Measurements from ENCODE around the gene CASP8. TPM values are rescaled to one million over a fixed set of nuclear protein-coding genes. Genes with fewer than 3 reads are reported as not detected.
A peak's percentile ranks its signal among the peaks of the same experiment; 100 is the strongest.
"Not testable (repeated sequence)": the region's sequence is repeated elsewhere in the genome, so short reads cannot be mapped to it uniquely, and the experiment has no call there.

The CASP8 gene
- total RNA-seq, 4 donors from 2014 or later, result 11.9 to 22.7 (median 17.2) TPM

GRCh38 chr2:201235860-201236811, 24.2 kb upstream of the CASP8 start:
- H3K27ac ChIP-seq, result no peak overlapping the region
- H3K9me3 ChIP-seq, result no peaks in the 10 kb centered on the region
- DNase-seq (ENCODE audit: low spot score in 2 of 2), result peak in 1 of 2 donors; percentile 76
- H3K4me3 ChIP-seq, result peak overlapping the region; percentile 10
- H3K36me3 ChIP-seq, result no peaks in the 10 kb centered on the region
- H3K27me3 ChIP-seq, result no peaks in the 10 kb centered on the region
- peaks cover 59% of the 10 kb centered on the region for H3K4me1 ChIP-seq
- WGBS, result 30% methylated on average over 14 of the region's 14 CpGs
- peak; percentile 45 to 48 for TF ChIP-seq CTCF (IDR thresholded peaks at IDR 0.05)
- TF ChIP-seq EP300 (IDR thresholded peaks at IDR 0.05), result no peak
- no peak for TF ChIP-seq POLR2A (IDR thresholded peaks at IDR 0.05)
- TF ChIP-seq POLR2AphosphoS5 (IDR thresholded peaks at IDR 0.05), result no peak

GRCh38 chr2:201237486-201238123, 22.7 kb upstream of the CASP8 start:
- H3K27ac ChIP-seq, result no peak overlapping the region
- 58% methylated on average over 7 of the region's 7 CpGs for WGBS
- H3K36me3 ChIP-seq, result no peaks in the 10 kb centered on the region
- H3K4me1 ChIP-seq, result peaks cover 48% of the 10 kb centered on the region
- no peak overlapping the region for H3K4me3 ChIP-seq
- H3K27me3 ChIP-seq, result no peaks in the 10 kb centered on the region
- TF ChIP-seq POLR2AphosphoS5 (IDR thresholded peaks at IDR 0.05) (no peak), CTCF (IDR thresholded peaks at IDR 0.05) (no peak), POLR2A (IDR thresholded peaks at IDR 0.05) (no peak), EP300 (IDR thresholded peaks at IDR 0.05) (no peak)
- H3K9me3 ChIP-seq, result no peaks in the 10 kb centered on the region
- DNase-seq (ENCODE audit: low spot score in 2 of 2), result no peak

GRCh38 chr2:201239167-201239935, 21.0 kb upstream of the CASP8 start:
- peak in 1 of 3 donors; percentile 29 for TF ChIP-seq POLR2AphosphoS5 (IDR thresholded peaks at IDR 0.05)
- 74% methylated on average over 21 of the region's 21 CpGs for WGBS
- Histone ChIP-seq H3K27ac (peak overlapping the region; percentile 69), H3K4me1 (peaks cover 37% of the 10 kb centered on the region)
- DNase-seq (ENCODE audit: low spot score in 2 of 2), result peak; percentile 91
- not testable (repeated sequence) for H3K36me3 ChIP-seq, H3K9me3 ChIP-seq, H3K27me3 ChIP-seq, H3K4me3 ChIP-seq

DNA sequence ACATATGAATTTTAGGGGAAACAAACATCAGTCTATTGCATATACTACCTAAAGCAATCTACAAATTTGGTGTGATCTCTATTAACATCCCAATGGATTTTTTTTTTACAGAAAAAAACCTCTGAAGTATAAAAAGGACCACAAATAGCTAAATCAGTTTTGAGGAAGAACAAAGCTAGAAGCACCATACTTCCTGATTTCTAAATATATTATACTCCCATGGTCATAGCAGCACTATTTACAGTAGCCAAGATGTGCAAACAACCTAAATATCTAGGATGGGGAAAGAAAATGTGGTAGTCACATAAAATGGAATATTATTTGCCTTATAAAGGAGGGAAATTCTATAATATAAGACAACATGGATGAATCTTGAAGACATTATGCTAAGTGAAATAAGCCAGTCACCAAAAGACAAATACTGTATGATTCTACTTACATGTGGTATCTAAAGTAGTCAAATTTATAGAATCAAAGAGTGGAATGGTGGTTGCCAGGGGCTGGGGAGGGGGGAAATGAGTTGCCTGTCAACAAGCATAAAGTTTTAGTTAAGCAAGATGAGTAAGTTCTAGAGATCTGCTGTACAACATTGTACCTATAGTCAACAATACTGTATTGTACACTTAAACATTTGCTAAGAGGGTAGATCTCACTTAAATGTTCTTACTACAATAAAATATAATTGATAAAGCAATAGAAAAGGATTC, 17.6 kb upstream of the CASP8 start:
- no peak overlapping the region for H3K4me3 ChIP-seq

More for the DNA sequence above, 17.6 kb upstream of the CASP8 start:
- no peaks in the 10 kb centered on the region for H3K27me3 ChIP-seq
- H3K9me3 ChIP-seq, result no peaks in the 10 kb centered on the region
- TF ChIP-seq POLR2AphosphoS5 (IDR thresholded peaks at IDR 0.05) (no peak), POLR2A (IDR thresholded peaks at IDR 0.05) (no peak), CTCF (IDR thresholded peaks at IDR 0.05) (no peak), EP300 (IDR thresholded peaks at IDR 0.05) (no peak)
- DNase-seq (ENCODE audit: low spot score in 2 of 2), result no peak
- no peaks in the 10 kb centered on the region for H3K36me3 ChIP-seq
- H3K4me1 ChIP-seq, result peaks cover 12% of the 10 kb centered on the region
- H3K27ac ChIP-seq, result no peak overlapping the region
